ENCODE data around the gene ERC1.

GRCh38 chr12:1094714-1095113 is 103.7 kb downstream of the ERC1 start:
- TF ChIP-seq CTCF (IDR thresholded peaks at IDR 0.05): no peak
- TF ChIP-seq, protein P1, sequence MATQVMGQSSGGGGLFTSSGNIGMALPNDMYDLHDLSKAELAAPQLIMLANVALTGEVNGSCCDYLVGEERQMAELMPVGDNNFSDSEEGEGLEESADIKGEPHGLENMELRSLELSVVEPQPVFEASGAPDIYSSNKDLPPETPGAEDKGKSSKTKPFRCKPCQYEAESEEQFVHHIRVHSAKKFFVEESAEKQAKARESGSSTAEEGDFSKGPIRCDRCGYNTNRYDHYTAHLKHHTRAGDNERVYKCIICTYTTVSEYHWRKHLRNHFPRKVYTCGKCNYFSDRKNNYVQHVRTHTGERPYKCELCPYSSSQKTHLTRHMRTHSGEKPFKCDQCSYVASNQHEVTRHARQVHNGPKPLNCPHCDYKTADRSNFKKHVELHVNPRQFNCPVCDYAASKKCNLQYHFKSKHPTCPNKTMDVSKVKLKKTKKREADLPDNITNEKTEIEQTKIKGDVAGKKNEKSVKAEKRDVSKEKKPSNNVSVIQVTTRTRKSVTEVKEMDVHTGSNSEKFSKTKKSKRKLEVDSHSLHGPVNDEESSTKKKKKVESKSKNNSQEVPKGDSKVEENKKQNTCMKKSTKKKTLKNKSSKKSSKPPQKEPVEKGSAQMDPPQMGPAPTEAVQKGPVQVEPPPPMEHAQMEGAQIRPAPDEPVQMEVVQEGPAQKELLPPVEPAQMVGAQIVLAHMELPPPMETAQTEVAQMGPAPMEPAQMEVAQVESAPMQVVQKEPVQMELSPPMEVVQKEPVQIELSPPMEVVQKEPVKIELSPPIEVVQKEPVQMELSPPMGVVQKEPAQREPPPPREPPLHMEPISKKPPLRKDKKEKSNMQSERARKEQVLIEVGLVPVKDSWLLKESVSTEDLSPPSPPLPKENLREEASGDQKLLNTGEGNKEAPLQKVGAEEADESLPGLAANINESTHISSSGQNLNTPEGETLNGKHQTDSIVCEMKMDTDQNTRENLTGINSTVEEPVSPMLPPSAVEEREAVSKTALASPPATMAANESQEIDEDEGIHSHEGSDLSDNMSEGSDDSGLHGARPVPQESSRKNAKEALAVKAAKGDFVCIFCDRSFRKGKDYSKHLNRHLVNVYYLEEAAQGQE (IDR thresholded peaks at IDR 0.05; ENCODE audit: insufficient read depth in 1 of 2, low read depth in 2 of 2, low read length in 1 of 2): no peak
- no peak for TF ChIP-seq POLR2AphosphoS5 (IDR thresholded peaks at IDR 0.05; ENCODE audit: low read depth, low read length)
